Keratinocyte (primary cell): ENCODE results near the gene CEL. TPM values are rescaled to one million over a fixed set of nuclear protein-coding genes. Genes with fewer than 3 reads are reported as not detected.

Experiments
- DNase-seq: peaks from one replicate; pipeline ENCODE4 v3.0.0-alpha.2; 2011; ENCODE audit warnings: low read depth, missing footprints, low spot score
- FAIRE-seq: peaks from 2 replicates; lab custom pipeline; 2011; peaks lifted over from hg19 to GRCh38; lab: Jason Lieb, UNC
- H2AFZ ChIP-seq: 2 replicates; pipeline ENCODE4 v1.6.0; 2012; ENCODE audit warnings: low read length, control low read depth, inconsistent platforms; ENCODE audit not compliant: control insufficient read depth
- H3K27ac ChIP-seq: 2 replicates; pipeline ENCODE4 v1.5.1; 2011; ENCODE audit warnings: low read length; ENCODE audit not compliant: control insufficient read depth, insufficient read depth
- H3K27me3 ChIP-seq: 3 replicates; pipeline ENCODE4 v1.6.0; 2011; ENCODE audit warnings: low read length; ENCODE audit not compliant: control insufficient read depth, insufficient read depth; ENCODE audit errors: extremely low read depth
- H3K36me3 ChIP-seq, 2 experiments: 2 replicates in 1 of 2; 3 replicates in 1 of 2; pipeline ENCODE4 v1.5.1; 2011; ENCODE audit warnings: low read length in 2 of 2, mild to moderate bottlenecking in 1 of 2; ENCODE audit not compliant: control insufficient read depth in 2 of 2, insufficient read depth in 2 of 2; ENCODE audit errors: extremely low read depth in 1 of 2
- H3K4me1 ChIP-seq: 3 replicates; pipeline ENCODE4 v1.5.1; 2011; ENCODE audit warnings: low read length; ENCODE audit not compliant: control insufficient read depth, insufficient read depth; ENCODE audit errors: extremely low read depth
- H3K4me2 ChIP-seq: 3 replicates; pipeline ENCODE4 v1.6.0; 2011; ENCODE audit warnings: low read depth, low read length; ENCODE audit not compliant: control insufficient read depth, insufficient read depth; ENCODE audit errors: extremely low read depth
- H3K4me3 ChIP-seq, 3 experiments: fragments of 200-600 bp in 1 of 3; sonication (generic) in 1 of 3; 2 replicates in 2 of 3; 3 replicates in 1 of 3; pipeline ENCODE4 v1.5.1; 2011 to 2016; ENCODE audit warnings: low read length in 3 of 3, mild to moderate bottlenecking in 3 of 3, control low read depth in 2 of 3, inconsistent platforms in 1 of 3, low read depth in 1 of 3, mixed read lengths in 1 of 3, mixed run types in 1 of 3, moderate library complexity in 1 of 3; ENCODE audit not compliant: control insufficient read depth in 2 of 3, insufficient read depth in 2 of 3; ENCODE audit errors: extremely low read depth in 1 of 3
- H3K79me2 ChIP-seq: 2 replicates; pipeline ENCODE4 v1.6.0; 2012; ENCODE audit warnings: low read length; ENCODE audit not compliant: control insufficient read depth, insufficient read depth
- H3K9ac ChIP-seq: 3 replicates; pipeline ENCODE4 v1.6.0; 2011; ENCODE audit warnings: low read length; ENCODE audit not compliant: control insufficient read depth, insufficient read depth; ENCODE audit errors: extremely low read depth
- H3K9me1 ChIP-seq: 3 replicates; pipeline ENCODE4 v1.6.0; 2011; ENCODE audit warnings: low read length; ENCODE audit not compliant: control insufficient read depth, insufficient read depth; ENCODE audit errors: extremely low read depth
- H3K9me3 ChIP-seq: 2 replicates; pipeline ENCODE4 v1.5.1; 2012; ENCODE audit warnings: low read depth, low read length; ENCODE audit not compliant: control insufficient read depth
- H4K20me1 ChIP-seq: 3 replicates; pipeline ENCODE4 v1.6.0; 2011; ENCODE audit warnings: low read length; ENCODE audit not compliant: control insufficient read depth, insufficient read depth; ENCODE audit errors: extremely low read depth
- EZH2 ChIP-seq: IDR thresholded peaks from one replicate; pipeline ENCODE4 v1.6.1; 2012; ENCODE audit warnings: inconsistent platforms, mild to moderate bottlenecking, low read length, moderate library complexity
- dilution Hi-C: fragments of 300-500 bp; cut with MboI; formaldehyde crosslinking; loops from one replicate; pipeline ENCODE4 v1.7.0; 2020; ENCODE audit warnings: low sequenced_read_pairs; ENCODE audit not compliant: extremely low pct_ligation_motif_present
- polyA plus RNA-seq, 5 experiments: library from polyadenylated mRNA; depleted of rRNA in 3 of 5; stranded (reverse) in 3 of 5; stranded (forward) in 1 of 5; unstranded in 1 of 5; fragments of >200 nt; gene quantifications; 1 replicate in 1 of 5; 2 replicates in 3 of 5; 3 replicates in 1 of 5; pipeline versions ENCODE4 v1.2.1 to v1.2.3, GENCODE V29; 2011 to 2012; ENCODE audit warnings: missing spikeins in 2 of 5, low read depth in 1 of 5, low replicate concordance in 1 of 5
- TF ChIP-seq, protein P1 (sequence below), 3 experiments: IDR thresholded peaks in 1 of 3; conservative IDR thresholded peaks in 1 of 3; optimal IDR thresholded peaks in 1 of 3; 2 replicates in 2 of 3; 3 replicates in 1 of 3; pipeline versions ENCODE3 to v1.5.1; 2011; ENCODE audit warnings: low read length in 3 of 3, mild to moderate bottlenecking in 3 of 3, moderate library complexity in 2 of 3, control low read depth in 1 of 3, inconsistent platforms in 1 of 3; ENCODE audit not compliant: insufficient read depth in 2 of 3; ENCODE audit errors: extremely low read depth in 1 of 3

Gene CEL
- polyA plus RNA-seq, 1 donor (not counting 4 experiments of a cell fraction or from before 2014, with no cell fraction given) = 0.12 TPM

DNA sequence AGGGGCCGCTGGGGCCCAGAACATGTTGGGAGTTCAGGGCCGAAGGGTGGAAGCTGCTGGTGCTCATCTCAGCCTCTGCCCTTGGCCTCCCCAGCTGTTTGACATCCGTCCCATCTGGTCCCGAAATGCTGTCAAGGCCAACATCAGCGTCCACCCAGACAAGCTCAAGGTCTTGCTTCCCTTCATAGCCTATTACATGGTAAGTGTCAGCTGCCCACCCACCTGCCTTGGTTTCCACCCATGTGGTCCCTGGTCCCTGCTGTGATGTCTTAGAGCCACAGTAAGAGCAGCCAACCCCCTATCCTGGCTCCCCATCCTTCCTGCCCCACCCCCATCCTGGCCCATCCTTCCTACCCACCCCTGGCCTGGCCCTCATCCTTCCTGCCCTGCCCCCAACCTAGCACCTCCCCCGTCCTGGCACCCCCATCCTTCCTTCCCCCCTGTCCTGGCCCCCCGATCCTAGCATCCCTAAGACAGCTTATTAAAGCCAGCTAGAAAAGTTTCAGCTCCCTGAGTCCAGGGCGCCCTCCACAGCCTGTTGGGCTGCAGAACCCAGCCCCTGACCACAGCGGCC lies 9.7 kb upstream of the CEL start:
- no peak for DNase-seq
- Histone ChIP-seq H3K9ac (no peak overlapping the region), H3K79me2 (no peaks in the 10 kb centered on the region), H3K9me3 (no peaks in the 10 kb centered on the region), H3K4me3 (no peak overlapping the region), H3K36me3 (peaks cover 16 to 31% of the 10 kb centered on the region in 2 experiments), H3K4me2 (no peak overlapping the region), H3K27me3 (no peaks in the 10 kb centered on the region), H4K20me1 (peaks cover 3% of the 10 kb centered on the region), H3K4me1 (peaks cover 9% of the 10 kb centered on the region), H3K27ac (no peak overlapping the region), H3K9me1 (no peaks in the 10 kb centered on the region), H2AFZ (no peak overlapping the region)
- dilution Hi-C loops = no loop called here
- no peak for FAIRE-seq
- TF ChIP-seq, protein P1, sequence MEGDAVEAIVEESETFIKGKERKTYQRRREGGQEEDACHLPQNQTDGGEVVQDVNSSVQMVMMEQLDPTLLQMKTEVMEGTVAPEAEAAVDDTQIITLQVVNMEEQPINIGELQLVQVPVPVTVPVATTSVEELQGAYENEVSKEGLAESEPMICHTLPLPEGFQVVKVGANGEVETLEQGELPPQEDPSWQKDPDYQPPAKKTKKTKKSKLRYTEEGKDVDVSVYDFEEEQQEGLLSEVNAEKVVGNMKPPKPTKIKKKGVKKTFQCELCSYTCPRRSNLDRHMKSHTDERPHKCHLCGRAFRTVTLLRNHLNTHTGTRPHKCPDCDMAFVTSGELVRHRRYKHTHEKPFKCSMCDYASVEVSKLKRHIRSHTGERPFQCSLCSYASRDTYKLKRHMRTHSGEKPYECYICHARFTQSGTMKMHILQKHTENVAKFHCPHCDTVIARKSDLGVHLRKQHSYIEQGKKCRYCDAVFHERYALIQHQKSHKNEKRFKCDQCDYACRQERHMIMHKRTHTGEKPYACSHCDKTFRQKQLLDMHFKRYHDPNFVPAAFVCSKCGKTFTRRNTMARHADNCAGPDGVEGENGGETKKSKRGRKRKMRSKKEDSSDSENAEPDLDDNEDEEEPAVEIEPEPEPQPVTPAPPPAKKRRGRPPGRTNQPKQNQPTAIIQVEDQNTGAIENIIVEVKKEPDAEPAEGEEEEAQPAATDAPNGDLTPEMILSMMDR (optimal IDR thresholded peaks at IDR 0.05 in 1 of 3, IDR thresholded peaks at IDR 0.05 in 1 of 3, conservative IDR thresholded peaks at IDR 0.05 in 1 of 3; ENCODE audit: extremely low read depth in 1 of 3, insufficient read depth in 2 of 3, low read length in 3 of 3) = no peak
- TF ChIP-seq EZH2 = no peak

GRCh38 chr9:133054194-133054890 lies 7.4 kb upstream of the CEL start:
- TF ChIP-seq EZH2 = no peak
- TF ChIP-seq, protein P1 (optimal IDR thresholded peaks at IDR 0.05 in 1 of 3, IDR thresholded peaks at IDR 0.05 in 1 of 3, conservative IDR thresholded peaks at IDR 0.05 in 1 of 3; ENCODE audit: extremely low read depth in 1 of 3, insufficient read depth in 2 of 3, low read length in 3 of 3) = no peak
- H3K36me3 ChIP-seq = peaks cover 11 to 32% of the 10 kb centered on the region in 2 experiments
- H3K4me3 ChIP-seq = no peak overlapping the region
- dilution Hi-C loops = no loop called here
- H4K20me1 ChIP-seq = no peaks in the 10 kb centered on the region
- no peaks in the 10 kb centered on the region for H3K27me3 ChIP-seq
- no peak overlapping the region for H3K4me2 ChIP-seq
- no peak for DNase-seq
- H3K9me1 ChIP-seq = no peaks in the 10 kb centered on the region
- H3K27ac ChIP-seq = no peak overlapping the region
- H3K9ac ChIP-seq = no peak overlapping the region
- no peak overlapping the region for H2AFZ ChIP-seq
- no peaks in the 10 kb centered on the region for H3K9me3 ChIP-seq
- no peak for FAIRE-seq
- peaks cover 15% of the 10 kb centered on the region for H3K4me1 ChIP-seq
- no peaks in the 10 kb centered on the region for H3K79me2 ChIP-seq
